T-helper 1 cell treated with Interleukin-12 subunit alpha and Interleukin-12 subunit beta and Interleukin-4 antibody, amounts not matched to agents 30 μg/mL and 1 μg/mL, for 36 hours (primary cell): ENCODE data around the gene IL17RA.

ENCODE experiments used
- H3K27ac Mint-ChIP-seq: one replicate; pipeline ENCODE4 v1.8.0; 2021; ENCODE audit warnings: mild to moderate bottlenecking, mixed read lengths
- H3K27me3 Mint-ChIP-seq: one replicate; pipeline ENCODE4 v1.8.0; 2021; ENCODE audit warnings: low read depth, mixed read lengths
- H3K36me3 Mint-ChIP-seq: one replicate; pipeline ENCODE4 v1.8.0; 2021; ENCODE audit warnings: low read depth, mixed read lengths
- H3K4me1 Mint-ChIP-seq: one replicate; pipeline ENCODE4 v1.8.0; 2021; ENCODE audit warnings: low read depth, mixed read lengths
- H3K4me3 Mint-ChIP-seq: one replicate; pipeline ENCODE4 v1.8.0; 2021; ENCODE audit warnings: mild to moderate bottlenecking, moderate library complexity, mixed read lengths
- H3K9me3 Mint-ChIP-seq: one replicate; pipeline ENCODE4 v1.8.0; 2021; ENCODE audit warnings: mixed read lengths

IL17RA gene

GRCh38 chr22:17116572-17117330 lies 32.0 kb downstream of the IL17RA start:
- H3K27ac Mint-ChIP-seq, result peak overlapping the region; percentile 85
- H3K4me1 Mint-ChIP-seq, result peaks cover 55% of the 10 kb centered on the region
- H3K9me3 Mint-ChIP-seq, result no peaks in the 10 kb centered on the region
- peaks cover 19% of the 10 kb centered on the region for H3K27me3 Mint-ChIP-seq
- peaks cover 16% of the 10 kb centered on the region for H3K36me3 Mint-ChIP-seq
- peak overlapping the region; percentile 41 for H3K4me3 Mint-ChIP-seq

DNA sequence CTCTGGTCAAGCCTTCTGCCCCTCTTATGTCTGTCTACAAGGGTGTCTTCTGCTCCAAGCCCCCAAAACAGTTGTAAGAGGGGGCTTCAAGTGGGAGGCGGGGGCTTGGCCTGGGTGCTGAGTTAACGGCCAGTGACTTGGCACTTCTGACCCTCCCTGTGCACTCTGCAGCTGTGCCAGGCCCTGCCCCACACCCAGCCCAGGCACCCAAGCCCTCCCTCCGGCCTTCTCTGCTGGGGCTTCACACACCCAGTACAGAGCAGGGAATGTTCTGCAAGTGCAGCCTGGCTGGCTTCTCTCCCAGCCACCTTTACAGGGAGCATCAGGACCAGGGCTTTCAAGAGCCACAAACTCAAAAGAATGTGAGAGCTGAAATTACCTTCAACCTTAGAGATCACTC lies 32.6 kb downstream of the IL17RA start:
- Mint-ChIP-seq H3K4me1 (peaks cover 54% of the 10 kb centered on the region), H3K27ac (peak overlapping the region; percentile 85), H3K27me3 (peaks cover 26% of the 10 kb centered on the region), H3K36me3 (peaks cover 10% of the 10 kb centered on the region), H3K4me3 (peak overlapping the region; percentile 69), H3K9me3 (no peaks in the 10 kb centered on the region)

- H3K4me3 Mint-ChIP-seq, result peak overlapping the region; percentile 69
- H3K9me3 Mint-ChIP-seq, result no peaks in the 10 kb centered on the region
- peaks cover 30% of the 10 kb centered on the region for H3K27me3 Mint-ChIP-seq
- peak overlapping the region; percentile 85 for H3K27ac Mint-ChIP-seq
- H3K36me3 Mint-ChIP-seq, result peaks cover 8% of the 10 kb centered on the region
- H3K4me1 Mint-ChIP-seq, result peaks cover 54% of the 10 kb centered on the region
Observed at GRCh38 chr22:17117890-17118289, 33.1 kb downstream of the IL17RA start.

GRCh38 chr22:17118342-17118741 lies 33.5 kb downstream of the IL17RA start:
- Mint-ChIP-seq H3K27ac (peak overlapping the region; percentile 85), H3K9me3 (no peaks in the 10 kb centered on the region), H3K27me3 (peaks cover 34% of the 10 kb centered on the region), H3K4me3 (peak overlapping the region; percentile 69), H3K4me1 (peaks cover 52% of the 10 kb centered on the region), H3K36me3 (peaks cover 5% of the 10 kb centered on the region)

GRCh38 chr22:17119481-17120202 lies 34.8 kb downstream of the IL17RA start:
- no peaks in the 10 kb centered on the region for H3K9me3 Mint-ChIP-seq
- H3K36me3 Mint-ChIP-seq, result peaks cover 4% of the 10 kb centered on the region

DNA sequence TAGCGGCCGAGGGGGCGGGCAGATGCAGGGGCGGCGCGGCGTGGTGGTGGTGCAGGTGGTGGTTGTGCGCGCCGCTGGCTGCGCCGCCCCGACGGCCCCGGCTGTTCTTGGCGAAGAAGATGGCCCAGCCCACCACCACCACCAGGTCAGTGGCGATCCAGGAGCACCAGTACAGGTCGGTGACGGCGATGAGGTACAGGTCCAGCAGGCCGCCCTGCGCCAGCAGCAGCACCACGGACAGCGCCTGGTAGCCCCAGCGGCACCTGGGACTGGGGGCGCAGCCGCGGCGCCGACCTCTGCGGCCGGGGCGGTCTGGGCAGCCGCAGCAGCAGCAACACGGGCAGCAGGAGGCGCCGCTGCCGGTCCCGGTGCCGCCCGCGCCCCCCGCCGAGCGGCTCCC lies 35.5 kb downstream of the IL17RA start:
- no peak overlapping the region for H3K27ac Mint-ChIP-seq
- H3K4me1 Mint-ChIP-seq, result peaks cover 41% of the 10 kb centered on the region
- H3K4me3 Mint-ChIP-seq, result no peak overlapping the region
- H3K9me3 Mint-ChIP-seq, result no peaks in the 10 kb centered on the region
- H3K27me3 Mint-ChIP-seq, result peaks cover 44% of the 10 kb centered on the region
- peaks cover 1% of the 10 kb centered on the region for H3K36me3 Mint-ChIP-seq

More at GRCh38 chr22:17119481-17120202, 34.8 kb downstream of the IL17RA start:
- Mint-ChIP-seq H3K27ac (no peak overlapping the region), H3K4me3 (peak overlapping the region; percentile 48), H3K27me3 (peaks cover 40% of the 10 kb centered on the region), H3K4me1 (peaks cover 46% of the 10 kb centered on the region)

DNA sequence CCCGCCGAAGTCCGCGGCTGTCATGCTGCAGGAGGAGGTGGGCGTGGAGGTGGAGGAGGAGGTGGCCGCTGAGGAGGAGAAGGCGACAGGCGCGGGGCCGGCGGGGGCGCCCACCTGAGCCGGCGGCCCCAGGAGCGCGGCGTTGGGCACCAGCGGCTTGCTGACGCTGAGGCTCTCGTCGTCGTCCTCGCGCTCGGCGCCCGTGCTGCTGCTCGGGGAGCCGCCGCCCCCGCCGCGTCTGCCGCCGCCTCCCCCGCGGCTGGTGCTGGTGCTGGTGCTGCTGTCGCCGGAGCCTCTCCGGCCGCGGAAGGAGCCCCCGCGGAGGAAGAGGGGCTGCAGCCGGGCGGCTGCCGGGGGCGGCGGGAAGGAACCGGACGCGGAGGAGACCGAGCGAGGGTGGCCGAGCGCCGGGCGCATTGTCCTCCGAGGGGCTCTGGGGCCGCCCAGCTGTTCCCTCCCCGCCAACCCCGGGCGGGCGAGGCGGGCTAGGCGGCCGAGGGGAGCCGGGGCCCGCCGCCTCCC lies 36.0 kb downstream of the IL17RA start:
- Mint-ChIP-seq H3K27ac (no peak overlapping the region), H3K4me1 (peaks cover 36% of the 10 kb centered on the region), H3K4me3 (no peak overlapping the region), H3K36me3 (peaks cover 1% of the 10 kb centered on the region), H3K27me3 (peaks cover 44% of the 10 kb centered on the region), H3K9me3 (no peaks in the 10 kb centered on the region)

- Mint-ChIP-seq H3K27ac (no peak within 1 kb of the TSS), H3K27me3 (peaks cover 46% of the 10 kb centered on the region), H3K4me1 (peaks cover 28% of the 10 kb centered on the region), H3K9me3 (no peaks in the 10 kb centered on the region), H3K4me3 (peak within 1 kb of the TSS; percentile 56), H3K36me3 (peaks cover 1% of the 10 kb centered on the region)
Observed at GRCh38 chr22:17121233-17122195, 36.7 kb downstream of the IL17RA start, which contains the start of gene TMEM121B. TSS of gene TMEM121B (minus strand) at chr22:17121360. CDS start at chr22:17121127, 233 bp downstream.

GRCh38 chr22:17130199-17130598 lies 45.4 kb downstream of the IL17RA start:
- no peak overlapping the region for H3K27ac Mint-ChIP-seq
- peaks cover 24% of the 10 kb centered on the region for H3K27me3 Mint-ChIP-seq
- H3K9me3 Mint-ChIP-seq, result no peaks in the 10 kb centered on the region
- H3K4me3 Mint-ChIP-seq, result no peak overlapping the region
- peaks cover 2% of the 10 kb centered on the region for H3K4me1 Mint-ChIP-seq
- H3K36me3 Mint-ChIP-seq, result no peaks in the 10 kb centered on the region

GRCh38 chr22:17131686-17132085 lies 46.9 kb downstream of the IL17RA start:
- Mint-ChIP-seq H3K9me3 (no peaks in the 10 kb centered on the region), H3K4me3 (no peak overlapping the region), H3K27ac (no peak overlapping the region), H3K27me3 (peaks cover 21% of the 10 kb centered on the region), H3K36me3 (no peaks in the 10 kb centered on the region), H3K4me1 (peaks cover 2% of the 10 kb centered on the region)

GRCh38 chr22:17132112-17132511 lies 47.3 kb downstream of the IL17RA start:
- H3K4me1 Mint-ChIP-seq, result peaks cover 2% of the 10 kb centered on the region
- H3K27ac Mint-ChIP-seq, result no peak overlapping the region
- no peaks in the 10 kb centered on the region for H3K9me3 Mint-ChIP-seq
- peaks cover 16% of the 10 kb centered on the region for H3K27me3 Mint-ChIP-seq
- no peak overlapping the region for H3K4me3 Mint-ChIP-seq
- no peaks in the 10 kb centered on the region for H3K36me3 Mint-ChIP-seq

- Mint-ChIP-seq H3K4me1 (peaks cover 2% of the 10 kb centered on the region), H3K4me3 (no peak overlapping the region), H3K9me3 (no peaks in the 10 kb centered on the region), H3K27ac (no peak overlapping the region), H3K27me3 (peaks cover 16% of the 10 kb centered on the region), H3K36me3 (peaks cover 2% of the 10 kb centered on the region)
Observed at GRCh38 chr22:17133137-17133536, 48.3 kb downstream of the IL17RA start.

- Mint-ChIP-seq H3K27me3 (peaks cover 2% of the 10 kb centered on the region), H3K36me3 (peaks cover 7% of the 10 kb centered on the region), H3K9me3 (no peaks in the 10 kb centered on the region), H3K4me1 (peaks cover 1% of the 10 kb centered on the region), H3K4me3 (no peak overlapping the region), H3K27ac (no peak overlapping the region)
Observed at GRCh38 chr22:17135153-17135760, 50.5 kb downstream of the IL17RA start.
